Panc1 (cell line): ENCODE results near the gene POLN. TPM values are rescaled to one million over a fixed set of nuclear protein-coding genes. Genes with fewer than 3 reads are reported as not detected.

Experiments
- ATAC-seq: fragments of 200-7000 bp; cut with Tn5 transposase; 2 replicates; pipeline ENCODE4 v1.9.1; 2020; ENCODE audit warnings: mild to moderate bottlenecking, moderate library complexity
- BruUV-seq: library from RNA; stranded (reverse); fragments of 400-500 nt; replicated peaks from 2 replicates; lab custom pipeline; 2021; lab: Mats Ljungman, UMichigan
- CTCF ChIA-PET: fragments of 300-600 bp; sonication (Branson Sonifier 250); formaldehyde crosslinking; loops from one replicate; lab custom pipeline; 2022; ENCODE audit warnings: antibody characterized with exemption; lab: Charles Lee
- POLR2A ChIA-PET: fragments of 300-600 bp; sonication (Branson Sonifier 250); formaldehyde crosslinking; loops from one replicate; lab custom pipeline; 2022; ENCODE audit warnings: antibody characterized with exemption; lab: Charles Lee
- DNase-seq: peaks from one replicate; pipeline ENCODE4 v3.0.0-alpha.2; 2010; ENCODE audit warnings: low read depth, low spot score
- H3K27ac ChIP-seq: 2 replicates; pipeline ENCODE4 v1.5.1; 2011; ENCODE audit warnings: mild to moderate bottlenecking, low read length, inconsistent platforms
- H3K27me3 ChIP-seq: fragments of 200-500 bp; sonication (Bioruptor generic); 2 replicates; pipeline ENCODE4 v1.6.0; 2014; ENCODE audit warnings: low read length, inconsistent platforms; ENCODE audit not compliant: control insufficient read depth, insufficient read depth
- H3K36me3 ChIP-seq: fragments of 200-500 bp; sonication (Bioruptor generic); 2 replicates; pipeline ENCODE4 v1.5.1; 2014; ENCODE audit warnings: inconsistent platforms, mild to moderate bottlenecking, low read length, moderate library complexity; ENCODE audit not compliant: control insufficient read depth, insufficient read depth
- H3K4me1 ChIP-seq: 2 replicates; pipeline ENCODE4 v1.5.1; 2011; ENCODE audit warnings: inconsistent platforms, mild to moderate bottlenecking, low read length, moderate library complexity; ENCODE audit not compliant: control insufficient read depth, insufficient read depth
- H3K4me3 ChIP-seq, 2 experiments: 2 replicates each; pipeline ENCODE4 v1.5.1; 2011 to 2012; ENCODE audit warnings: low read depth in 2 of 2, low read length in 2 of 2, mild to moderate bottlenecking in 2 of 2, inconsistent platforms in 1 of 2, moderate library complexity in 1 of 2
- H3K9me3 ChIP-seq: fragments of 200-500 bp; sonication (Bioruptor generic); 2 replicates; pipeline ENCODE4 v1.5.1; 2014; ENCODE audit warnings: low read depth, mild to moderate bottlenecking, inconsistent platforms, low read length, moderate library complexity; ENCODE audit not compliant: control insufficient read depth, insufficient read depth
- CTCF ChIP-seq: fragments of 450-650 bp; IDR thresholded peaks from 2 replicates; pipeline ENCODE4 v1.5.1; 2017; ENCODE audit warnings: mild to moderate bottlenecking
- POLR2AphosphoS5 ChIP-seq: IDR thresholded peaks from 2 replicates; pipeline ENCODE4 v1.6.1; 2012; ENCODE audit warnings: mild to moderate bottlenecking, low read depth, low read length, moderate library complexity
- REST ChIP-seq, 2 experiments: IDR thresholded peaks; 2 replicates each; pipeline ENCODE4 v1.6.1; 2011 to 2012; ENCODE audit warnings: low read depth in 2 of 2, control low read depth in 1 of 2, low read length in 1 of 2, mild to moderate bottlenecking in 1 of 2, moderate library complexity in 1 of 2; ENCODE audit not compliant: insufficient read depth in 1 of 2
- SIN3A ChIP-seq: IDR thresholded peaks from 2 replicates; pipeline ENCODE4 v1.6.1; 2012; ENCODE audit warnings: low read depth, mild to moderate bottlenecking, low read length, moderate library complexity, borderline replicate concordance; ENCODE audit not compliant: insufficient read depth
- TCF7L2 ChIP-seq: IDR thresholded peaks from 2 replicates; pipeline ENCODE4 v1.6.1; 2011; ENCODE audit warnings: mild to moderate bottlenecking, low read depth, low read length, inconsistent platforms
- in situ Hi-C: cut with HindIII; loops from 2 replicates; pipeline ENCODE4 v1.10.0; 2016; ENCODE audit warnings: low sequenced_read_pairs, low pct_unique_long_range_greater_than_20kb
- intact Hi-C: fragments of 100-400 bp; cut with micrococcal nuclease; formaldehyde crosslinking; loops from one replicate; pipeline ENCODE4 v1.10.0; 2022; ENCODE audit not compliant: unreplicated experiment
- total RNA-seq: library from RNA; stranded (reverse); gene quantifications from one replicate; pipeline ENCODE4 v1.2.1, GENCODE V29; 2021; ENCODE audit not compliant: unreplicated experiment

POLN gene
- total RNA-seq, 1 experiment from 2014 or later = 4.3 TPM

- BruUV-seq = no TSS peak
- in situ Hi-C loops = no loop called here
- ATAC-seq = no peak
- intact Hi-C loops = no loop called here
- no peak overlapping the region for H3K27ac ChIP-seq
- ChIA-PET CTCF (no interaction called here), POLR2A (no interaction called here)
- no peaks in the 10 kb centered on the region for H3K9me3 ChIP-seq
- H3K4me3 ChIP-seq = no peak overlapping the region
- H3K36me3 ChIP-seq = no peaks in the 10 kb centered on the region
- DNase-seq = no peak
- H3K27me3 ChIP-seq = no peaks in the 10 kb centered on the region
- no peak for TF ChIP-seq REST (IDR thresholded peaks at IDR 0.05; ENCODE audit: insufficient read depth in 1 of 2, low read depth in 2 of 2, low read length in 1 of 2)
- H3K4me1 ChIP-seq = no peaks in the 10 kb centered on the region
Measured at GRCh38 chr4:2078584-2078983, 163.3 kb downstream of the POLN start.

- Histone ChIP-seq H3K27ac (no peak overlapping the region), H3K4me1 (no peaks in the 10 kb centered on the region), H3K9me3 (no peaks in the 10 kb centered on the region), H3K27me3 (no peaks in the 10 kb centered on the region), H3K4me3 (no peak overlapping the region), H3K36me3 (no peaks in the 10 kb centered on the region)
- DNase-seq = no peak
- BruUV-seq = no TSS peak
- no peak for ATAC-seq
- POLR2A ChIA-PET = no interaction called here
- intact Hi-C loops = no loop called here
- TF ChIP-seq SIN3A (no peak), POLR2AphosphoS5 (no peak), REST (IDR thresholded peaks at IDR 0.05; ENCODE audit: insufficient read depth in 1 of 2, low read depth in 2 of 2, low read length in 1 of 2) (no peak), TCF7L2 (no peak), CTCF (no peak)
- CTCF ChIA-PET = no interaction called here
- in situ Hi-C loops = no loop called here
Measured at GRCh38 chr4:2077537-2078460, 164.1 kb downstream of the POLN start.
